Thyroid gland (tissue), 4 donors: ENCODE measurements around the gene ULK4. TPM values are rescaled to one million over a fixed set of nuclear protein-coding genes. Genes with fewer than 3 reads are reported as not detected.

Source experiments
- DNase-seq, 2 donors: peaks; one replicate each; pipeline ENCODE4 v3.0.0-alpha.2; 2019
- H3K27ac ChIP-seq, 3 donors: fragments of 200-600 bp; sonication (generic); 1 replicate in 2 of 3; 2 replicates in 1 of 3; pipeline ENCODE4 v1.5.1; 2016 to 2019; ENCODE audit warnings: mild to moderate bottlenecking in 1 of 3, moderate library complexity in 1 of 3
- H3K27me3 ChIP-seq: fragments of 200-600 bp; sonication (generic); one replicate; pipeline ENCODE4 v1.5.1; 2019
- H3K36me3 ChIP-seq, 2 donors: fragments of 200-600 bp; sonication (generic); one replicate each; pipeline ENCODE4 v1.5.1; 2016 to 2019
- H3K4me1 ChIP-seq, 2 donors: fragments of 200-600 bp; sonication (generic); one replicate each; pipeline ENCODE4 v1.5.1; 2017 to 2019
- H3K4me3 ChIP-seq, 3 donors: fragments of 200-600 bp; sonication (generic); replicated peaks in 1 of 3; 1 replicate in 2 of 3; 2 replicates in 1 of 3; pipeline ENCODE4 v1.5.1; 2016; ENCODE audit warnings: mild to moderate bottlenecking in 1 of 3
- H3K9me3 ChIP-seq: fragments of 200-600 bp; sonication (generic); one replicate; pipeline ENCODE4 v1.5.1; 2017
- CTCF ChIP-seq, 6 experiments: fragments of 200-600 bp in 3 of 6; fragments of 450-650 bp in 3 of 6; sonication (generic) in 3 of 6; IDR thresholded peaks; one replicate each; pipeline ENCODE4 v1.5.1; 2016 to 2019; ENCODE audit warnings: antibody characterized with exemption in 6 of 6, mild to moderate bottlenecking in 2 of 6, inconsistent platforms in 1 of 6, moderate library complexity in 1 of 6
- POLR2A ChIP-seq, 2 donors: fragments of 450-650 bp; IDR thresholded peaks; one replicate each; pipeline ENCODE4 v1.6.1; 2017; ENCODE audit warnings: antibody characterized with exemption in 2 of 2, mild to moderate bottlenecking in 2 of 2, moderate library complexity in 1 of 2
- WGBS, 2 donors: methylation state at CpG; one replicate each; pipeline ENCODE4 v1.1.5; 2017; 5-methylcytosine and 5-hydroxymethylcytosine counted together
- intact Hi-C: fragments of 100-400 bp; cut with DNase I; formaldehyde crosslinking; loops from one replicate; pipeline ENCODE4 v1.15.1; 2023
- total RNA-seq, 4 donors: library from RNA; depleted of rRNA; stranded (reverse); fragments of >200 nt; gene quantifications; one replicate each; pipeline ENCODE4 v1.2.3, GENCODE V29; 2016

ULK4 gene
- total RNA-seq, 4 donors from 2014 or later = 18.7 to 58.2 (median 43.3) TPM

GRCh38 chr3:41369838-41370237 lies 592.1 kb downstream of the ULK4 start:
- H3K27me3 ChIP-seq = no peaks in the 10 kb centered on the region
- TF ChIP-seq CTCF (IDR thresholded peaks at IDR 0.05) (no peak), POLR2A (IDR thresholded peaks at IDR 0.05) (no peak)
- H3K4me1 ChIP-seq = no peaks in the 10 kb centered on the region
- no peaks in the 10 kb centered on the region for H3K36me3 ChIP-seq
- DNase-seq = no peak
- intact Hi-C loops = no loop called here
- 29 to 41% methylated on average over 3 of the region's 3 CpGs for WGBS, 2 donors
- H3K4me3 ChIP-seq = no peak overlapping the region
- H3K9me3 ChIP-seq = no peaks in the 10 kb centered on the region
- no peak overlapping the region for H3K27ac ChIP-seq

- no peaks in the 10 kb centered on the region for H3K36me3 ChIP-seq
- TF ChIP-seq POLR2A (IDR thresholded peaks at IDR 0.05) (no peak), CTCF (IDR thresholded peaks at IDR 0.05) (no peak)
- no peaks in the 10 kb centered on the region for H3K4me1 ChIP-seq
- no peaks in the 10 kb centered on the region for H3K27me3 ChIP-seq
- H3K27ac ChIP-seq = no peak overlapping the region
- WGBS, 2 donors = 73 to 100% methylated on average over 1 of the region's 1 CpG
- no peak overlapping the region for H3K4me3 ChIP-seq
- no peaks in the 10 kb centered on the region for H3K9me3 ChIP-seq
- intact Hi-C loops = no loop called here
- no peak for DNase-seq
Observed at GRCh38 chr3:41365973-41366372, 595.9 kb downstream of the ULK4 start.

- TF ChIP-seq POLR2A (IDR thresholded peaks at IDR 0.05) (no peak), CTCF (IDR thresholded peaks at IDR 0.05) (no peak)
- Histone ChIP-seq H3K4me1 (no peaks in the 10 kb centered on the region), H3K36me3 (no peaks in the 10 kb centered on the region), H3K4me3 (no peak overlapping the region), H3K9me3 (no peaks in the 10 kb centered on the region), H3K27me3 (no peaks in the 10 kb centered on the region), H3K27ac (no peak overlapping the region)
- intact Hi-C loops = no loop called here
- WGBS, 2 donors = 84 to 88% methylated on average over 2 of the region's 2 CpGs
- DNase-seq = no peak
Observed at GRCh38 chr3:41364736-41365135, 597.2 kb downstream of the ULK4 start.

GRCh38 chr3:41363830-41364523 lies 597.9 kb downstream of the ULK4 start:
- H3K4me3 ChIP-seq = no peak overlapping the region
- WGBS, 2 donors = 96 to 98% methylated on average over 4 of the region's 4 CpGs
- no peaks in the 10 kb centered on the region for H3K27me3 ChIP-seq
- no peaks in the 10 kb centered on the region for H3K9me3 ChIP-seq
- no peak overlapping the region for H3K27ac ChIP-seq
- no peak for DNase-seq
- no peak for TF ChIP-seq POLR2A (IDR thresholded peaks at IDR 0.05)
- no peak for TF ChIP-seq CTCF (IDR thresholded peaks at IDR 0.05)
- no peaks in the 10 kb centered on the region for H3K4me1 ChIP-seq
- H3K36me3 ChIP-seq = no peaks in the 10 kb centered on the region
- intact Hi-C loops = no loop called here

- Histone ChIP-seq H3K4me3 (no peak overlapping the region), H3K4me1 (no peaks in the 10 kb centered on the region), H3K27me3 (no peaks in the 10 kb centered on the region), H3K9me3 (no peaks in the 10 kb centered on the region), H3K27ac (no peak overlapping the region), H3K36me3 (no peaks in the 10 kb centered on the region)
- WGBS, 2 donors = 63 to 72% methylated on average over 5 of the region's 5 CpGs
- intact Hi-C loops = no loop called here
- TF ChIP-seq POLR2A (IDR thresholded peaks at IDR 0.05) (no peak), CTCF (IDR thresholded peaks at IDR 0.05) (no peak)
- DNase-seq = peak; percentile 13 to 42
Observed at GRCh38 chr3:41362638-41363559, 599.0 kb downstream of the ULK4 start.
